HG02678 (cell line): ENCODE measurements around the gene FNIP2.
"Not testable (repeated sequence)": the region's sequence is repeated elsewhere in the genome, so short reads cannot be mapped to it uniquely, and the experiment has no call there.

Source experiments
- ATAC-seq: cut with Tn5 transposase; IDR thresholded peaks from one replicate; pipeline ENCODE4 v1.9.1; 2021; ENCODE audit warnings: mild to moderate bottlenecking, moderate library complexity; ENCODE audit not compliant: unreplicated experiment

FNIP2 gene

DNA sequence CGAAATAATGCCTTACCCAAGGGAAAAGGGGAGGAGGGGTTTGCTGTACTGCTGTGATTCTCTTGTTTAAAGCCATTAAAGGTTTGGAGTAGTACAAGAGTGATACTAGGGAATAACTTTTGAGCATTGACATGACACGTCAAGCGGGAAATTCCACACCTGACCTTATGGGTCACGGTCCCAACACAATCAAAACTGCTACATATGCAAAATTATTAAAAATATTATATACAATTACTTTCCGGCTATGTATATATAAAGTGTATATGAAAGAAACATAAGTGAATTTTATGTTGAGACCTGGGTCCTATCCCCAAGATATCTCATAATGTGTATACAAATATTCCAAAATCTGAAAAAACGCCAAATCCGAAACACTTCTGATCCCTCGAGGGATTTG, 21.0 kb downstream of the FNIP2 start:
- ATAC-seq: no peak

DNA sequence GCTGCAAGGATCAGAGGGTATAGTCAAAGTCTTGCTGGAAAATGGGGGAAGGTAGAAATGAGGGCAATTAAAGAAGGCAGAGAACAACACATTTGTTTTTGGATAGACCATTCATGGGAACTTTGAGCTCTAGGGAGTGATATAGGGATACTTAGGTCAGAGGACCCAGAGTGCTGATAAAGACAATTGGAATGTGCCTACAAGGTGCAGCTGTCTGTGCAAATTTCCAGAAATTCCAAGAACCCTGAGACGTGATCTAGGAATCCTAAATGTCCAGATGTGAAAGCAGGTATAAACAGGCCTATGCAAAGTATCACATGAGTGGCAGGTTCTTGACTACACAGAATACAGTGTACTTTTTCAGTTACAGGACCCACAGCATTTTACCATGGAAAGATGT, 24.2 kb downstream of the FNIP2 start:
- ATAC-seq: no peak

DNA sequence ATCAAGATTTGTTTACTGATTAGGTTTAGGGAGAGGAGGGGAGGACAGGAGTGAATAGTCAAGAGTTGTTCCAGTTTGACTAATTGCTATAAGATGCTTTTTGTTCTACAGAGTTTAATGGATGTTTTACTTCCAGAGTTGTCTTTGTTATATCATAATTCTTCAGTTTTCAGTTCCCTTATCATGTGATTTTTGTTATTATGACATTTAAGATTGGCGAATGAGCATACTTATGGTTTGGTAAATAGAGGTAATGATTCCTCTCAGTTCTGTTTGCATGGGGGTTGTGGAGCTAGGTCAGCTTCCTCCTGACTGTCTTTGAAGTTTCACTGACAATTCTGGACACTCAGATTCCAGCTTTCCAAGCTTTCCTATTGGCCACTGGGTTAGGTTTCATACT, 24.6 kb downstream of the FNIP2 start:
- ATAC-seq: not testable (repeated sequence)

DNA sequence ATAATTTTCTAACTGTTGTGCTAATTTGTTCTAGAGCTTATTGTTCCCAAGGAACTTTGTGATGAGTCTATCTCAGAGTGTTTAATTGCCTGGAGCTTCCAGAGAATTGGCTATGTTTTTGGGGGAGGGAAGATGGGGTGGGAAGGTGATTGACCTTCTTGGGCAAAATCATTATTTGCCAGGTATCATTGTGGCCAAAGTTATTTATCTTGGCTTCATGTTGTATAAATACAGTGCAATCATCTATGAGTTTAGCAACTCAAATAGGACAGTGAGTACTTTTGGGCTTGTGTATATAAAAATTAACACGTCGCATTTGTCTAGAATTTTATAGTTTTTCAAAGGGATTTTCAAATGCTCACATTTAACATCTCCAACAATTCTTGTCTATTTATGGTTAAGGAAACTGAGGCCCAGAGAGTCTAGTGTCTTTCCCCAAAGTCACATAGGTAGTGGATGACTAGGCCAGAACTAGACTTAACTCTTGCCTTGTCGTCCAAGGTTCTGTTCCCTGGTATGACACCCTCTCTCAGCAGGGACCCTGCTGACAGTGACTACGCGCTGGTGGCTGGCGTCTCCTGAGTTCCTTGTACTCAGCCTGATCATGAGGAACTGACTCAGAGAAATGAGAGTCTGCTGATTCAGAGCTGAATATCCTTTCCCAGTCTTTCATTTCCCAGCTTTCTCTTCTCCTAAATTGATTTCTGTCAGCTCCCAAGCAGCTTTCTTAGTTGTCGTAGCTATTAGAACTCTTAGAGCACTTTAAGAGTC, 27.7 kb downstream of the FNIP2 start:
- ATAC-seq: no peak

DNA sequence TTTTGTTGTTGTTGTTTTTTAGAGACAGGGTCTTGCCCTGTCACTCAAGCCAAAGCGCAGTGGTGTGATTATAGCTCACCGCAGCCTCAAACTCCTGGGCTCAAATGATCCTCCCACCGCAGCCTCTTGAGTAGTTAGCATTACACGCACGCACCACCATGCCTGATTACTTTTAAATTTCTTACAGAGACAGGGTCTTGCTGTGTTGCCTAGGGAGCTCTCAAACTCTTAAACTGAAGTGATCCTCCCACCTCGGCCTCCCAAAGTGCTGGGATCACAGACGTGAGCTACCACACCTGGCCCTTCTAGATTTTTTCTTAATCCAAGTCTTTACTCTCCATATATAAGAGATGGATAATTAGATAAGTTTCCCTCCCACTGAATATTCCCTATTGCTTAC, 29.2 kb downstream of the FNIP2 start:
- ATAC-seq: no peak

DNA sequence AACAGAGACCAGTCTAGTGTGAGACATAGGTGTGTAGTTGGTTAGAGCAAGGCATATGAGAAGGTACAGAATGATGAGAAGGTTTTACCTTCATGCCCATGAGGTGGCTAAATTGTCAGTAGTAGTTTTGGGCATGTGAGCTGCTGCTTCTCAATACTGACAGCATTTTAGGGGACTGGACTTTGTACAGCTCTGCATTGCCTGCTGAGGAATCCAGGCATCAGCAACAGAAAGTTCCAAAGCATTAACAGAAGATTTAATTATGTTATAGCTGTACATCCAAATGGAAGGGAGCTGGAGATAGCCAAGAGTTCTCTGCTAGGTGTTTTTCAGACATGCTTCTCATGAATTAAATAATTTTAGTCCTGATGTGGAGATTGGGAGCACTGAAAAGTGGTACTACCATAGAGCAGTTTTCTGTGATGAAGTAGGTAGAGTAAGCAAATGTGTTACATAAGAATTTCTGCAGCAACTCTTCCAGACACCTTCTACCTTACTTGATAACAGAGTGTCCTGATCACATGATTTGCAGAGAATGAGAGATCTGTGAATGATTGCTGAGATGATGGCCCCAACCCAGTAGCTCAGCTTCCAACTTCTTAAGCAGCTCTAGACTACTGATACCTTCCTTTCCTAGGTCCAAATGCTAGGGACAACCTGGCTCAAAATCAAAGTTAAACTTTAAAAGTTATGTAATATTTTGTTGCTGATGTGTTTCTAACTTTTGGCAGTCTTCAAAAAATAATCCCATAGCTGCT, 30.4 kb downstream of the FNIP2 start:
- ATAC-seq: no peak

DNA sequence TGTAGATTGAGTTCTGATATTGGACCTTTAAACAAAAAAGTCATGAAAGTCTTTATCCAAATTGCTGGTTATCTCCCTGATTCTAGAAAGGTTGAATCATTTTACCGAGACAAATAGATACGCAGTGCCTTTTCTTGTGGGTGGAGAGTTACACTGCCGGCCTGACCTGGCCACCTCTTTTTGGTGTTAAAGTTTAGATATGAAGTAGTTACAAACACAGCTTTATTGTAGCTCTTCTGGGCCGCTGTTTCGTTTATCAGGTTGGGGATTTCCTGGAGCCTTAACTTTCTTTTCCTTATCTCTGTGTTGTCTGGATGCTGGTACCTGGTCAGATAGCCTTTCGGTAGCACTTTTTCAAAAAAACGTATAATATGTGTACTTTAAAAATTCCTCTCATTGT, 31.0 kb downstream of the FNIP2 start:
- ATAC-seq: no peak

DNA sequence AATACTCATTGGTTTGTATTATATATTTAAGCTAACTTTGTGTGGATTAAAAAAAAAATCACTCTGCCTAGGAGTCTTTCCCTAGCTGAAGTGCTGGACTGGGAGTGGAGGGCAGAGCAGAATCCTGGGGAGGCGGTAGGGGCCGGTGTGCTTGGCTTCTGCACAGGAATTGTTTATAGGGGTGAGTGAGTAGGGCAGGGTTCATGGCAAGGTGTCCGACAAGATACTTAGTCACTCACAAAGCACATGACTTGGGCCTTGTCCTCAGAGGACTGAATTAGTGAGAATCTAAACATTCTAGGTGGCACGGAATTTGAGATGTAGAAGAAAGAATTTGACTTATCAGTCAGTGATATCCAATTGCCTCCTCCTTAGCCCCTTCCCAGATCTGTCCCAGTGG, 32.2 kb downstream of the FNIP2 start:
- no peak for ATAC-seq

DNA sequence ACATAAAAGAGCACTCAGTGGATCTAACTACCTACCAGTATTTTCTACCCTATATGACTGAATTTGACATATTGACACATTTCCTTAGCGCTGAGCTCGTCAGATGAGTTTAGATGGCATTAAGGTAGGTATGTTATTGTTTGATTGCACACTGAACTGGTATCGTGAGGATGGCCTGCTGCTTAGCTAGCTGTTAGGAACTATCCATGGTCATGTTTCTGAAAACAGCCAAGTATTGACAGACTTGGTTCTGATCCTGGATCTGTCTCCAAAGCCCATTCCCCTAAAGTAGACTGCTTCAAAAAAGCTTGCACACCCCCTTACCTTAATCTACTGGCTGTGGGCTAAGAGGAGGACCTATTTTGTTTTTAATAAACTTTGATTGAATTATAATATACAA, 32.9 kb downstream of the FNIP2 start:
- no peak for ATAC-seq

DNA sequence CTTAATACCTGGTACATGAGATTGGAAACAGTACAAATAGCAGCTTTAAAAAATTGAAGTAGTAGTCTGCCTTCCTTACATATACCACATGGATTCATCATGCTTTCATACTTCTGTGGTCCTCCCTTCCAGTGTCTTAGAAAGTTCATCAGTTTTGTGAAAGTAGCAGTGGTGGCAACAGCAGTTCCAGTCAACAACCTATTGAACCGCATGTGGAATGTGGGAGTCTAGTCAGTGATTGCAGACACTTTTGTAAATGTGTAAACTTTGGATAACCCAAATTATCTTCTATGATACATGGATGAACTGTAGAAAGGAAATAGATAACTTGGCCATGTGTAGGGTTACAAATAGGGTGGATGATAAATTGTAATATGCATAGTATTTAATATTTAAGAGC, 34.1 kb downstream of the FNIP2 start:
- ATAC-seq: no peak

DNA sequence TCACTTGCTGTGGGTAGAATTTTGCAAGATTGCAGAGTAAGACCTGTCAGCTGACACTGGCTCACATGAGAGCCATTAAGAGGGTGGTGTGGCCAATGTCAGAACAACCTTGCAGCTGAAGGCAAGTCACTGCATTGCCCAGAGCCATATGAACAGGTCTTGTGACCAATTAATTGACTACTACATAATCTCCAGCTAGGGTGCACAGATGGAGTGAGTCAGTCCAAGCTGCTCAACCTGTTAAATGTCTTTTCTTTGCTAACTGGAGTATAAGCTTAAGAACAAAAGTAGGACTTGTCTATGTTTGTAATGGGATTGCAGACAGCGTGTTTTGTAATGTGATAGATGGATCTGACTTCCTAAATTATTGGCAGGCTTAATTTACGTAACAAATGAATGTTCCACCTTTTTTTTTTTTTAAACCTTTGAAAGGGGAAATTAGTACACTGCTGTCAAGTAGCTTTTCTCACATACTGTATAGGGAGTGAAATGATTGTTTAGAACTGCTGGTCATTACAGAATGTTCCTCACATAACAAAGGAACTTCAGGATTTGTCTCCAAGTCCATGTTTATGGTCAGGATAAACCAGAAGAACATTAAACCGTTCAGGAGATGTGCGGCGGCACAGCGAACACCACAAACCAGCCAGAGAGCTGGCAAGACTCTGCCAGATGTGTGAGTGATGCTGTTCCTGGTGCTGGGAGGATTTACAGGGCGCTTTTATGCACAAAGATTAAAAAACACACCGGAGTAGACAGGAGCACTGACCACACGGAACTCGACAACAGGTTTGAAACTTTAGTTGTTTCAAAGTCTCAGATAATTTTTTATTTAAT, 37.0 kb downstream of the FNIP2 start:
- ATAC-seq: no peak

DNA sequence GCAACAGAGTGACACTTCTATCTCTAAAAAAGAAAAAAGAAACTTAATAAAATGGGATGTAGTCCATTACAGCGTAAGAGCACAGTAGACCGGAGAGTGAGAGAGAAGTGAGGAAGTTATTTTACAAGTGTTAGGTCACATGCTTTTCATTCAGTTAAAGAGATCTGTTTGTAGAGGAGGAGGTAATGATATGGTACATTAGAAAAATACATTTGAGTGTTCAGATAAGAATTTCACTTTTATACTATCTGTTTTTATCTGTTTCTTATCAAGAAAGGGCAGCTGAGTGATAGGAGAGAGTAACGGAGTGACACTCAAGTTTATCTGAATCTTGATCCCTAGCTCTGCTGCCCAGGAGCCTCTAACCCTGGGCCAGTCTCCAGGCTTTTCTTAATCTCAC, 38.9 kb downstream of the FNIP2 start:
- no peak for ATAC-seq

DNA sequence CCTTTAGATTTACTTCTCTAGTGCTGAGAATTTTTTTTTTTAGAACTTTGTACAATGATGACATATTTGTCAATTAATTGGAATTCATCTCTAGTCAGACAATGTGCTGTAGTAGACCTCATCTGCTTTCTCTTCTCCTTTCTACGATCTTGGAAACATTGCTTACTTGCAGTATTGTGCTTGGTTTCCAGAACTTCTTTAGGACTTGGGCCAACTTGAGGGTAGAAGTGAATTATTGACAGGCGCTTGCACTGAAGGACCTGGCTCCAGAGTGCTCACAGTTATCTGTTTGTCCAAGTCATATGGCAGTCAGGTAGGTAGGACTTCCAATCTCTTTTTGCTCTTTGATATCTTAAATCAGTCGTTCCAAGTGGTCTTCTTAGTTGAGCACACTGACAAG, 39.6 kb downstream of the FNIP2 start:
- ATAC-seq: no peak

DNA sequence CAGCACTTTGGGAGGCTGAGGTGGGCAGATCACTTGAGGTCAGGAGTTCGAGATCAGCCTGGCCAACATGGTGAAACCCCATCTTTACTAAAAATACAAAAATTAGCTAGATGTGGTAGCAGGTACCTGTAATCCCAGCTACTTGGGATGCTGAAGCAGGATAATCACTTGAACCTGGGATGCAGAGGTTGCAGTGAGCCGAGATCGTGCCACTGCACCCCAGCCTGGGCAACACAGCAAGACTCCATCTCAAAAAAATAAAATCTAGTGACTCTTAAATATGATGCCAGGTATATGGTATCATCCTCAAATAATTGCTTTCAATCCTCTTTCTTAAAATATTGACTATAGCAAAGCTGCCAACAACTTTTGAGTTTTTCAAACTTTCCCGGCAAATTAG, 40.4 kb downstream of the FNIP2 start:
- not testable (repeated sequence) for ATAC-seq

DNA sequence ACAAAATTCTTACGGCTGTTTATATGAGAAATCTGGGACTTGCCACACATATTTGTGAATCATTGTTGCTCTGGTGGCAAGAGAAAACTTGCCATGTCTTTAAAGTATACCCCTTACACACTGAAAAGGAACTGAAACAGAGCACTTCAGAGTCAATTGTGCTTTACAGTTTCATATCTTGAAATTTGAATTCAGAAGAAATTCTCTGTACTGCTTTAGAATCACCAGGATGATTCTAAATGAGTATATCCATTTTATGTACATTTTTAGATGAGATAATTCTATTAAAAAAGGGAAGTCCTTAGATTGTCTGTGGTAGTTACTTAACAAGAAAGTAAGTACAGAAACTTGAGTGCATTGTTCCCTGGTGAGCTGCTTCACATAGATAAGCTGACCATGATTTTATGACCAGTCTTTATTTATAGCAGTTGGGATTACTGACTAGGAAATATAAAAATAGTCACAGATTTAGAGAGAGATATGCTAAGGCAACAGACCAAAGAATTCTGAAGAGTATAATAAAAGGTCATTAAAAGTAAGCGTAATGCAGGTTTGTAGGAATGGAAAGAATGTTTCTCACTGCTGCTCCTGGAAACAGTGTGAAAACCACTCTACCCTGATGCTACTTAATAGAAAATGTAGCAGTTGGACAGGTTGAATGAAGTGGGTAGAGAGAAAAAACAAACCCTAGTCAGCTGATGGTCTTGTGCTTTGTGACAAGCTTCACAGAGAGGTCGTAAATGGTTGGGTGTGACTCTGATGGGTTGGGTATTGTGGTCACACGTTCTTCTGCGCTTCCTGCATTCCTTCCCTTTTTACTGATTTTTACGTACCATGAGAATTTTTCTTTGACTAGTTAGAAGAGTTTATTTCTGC, 41.0 kb downstream of the FNIP2 start:
- ATAC-seq: peak; percentile 84

DNA sequence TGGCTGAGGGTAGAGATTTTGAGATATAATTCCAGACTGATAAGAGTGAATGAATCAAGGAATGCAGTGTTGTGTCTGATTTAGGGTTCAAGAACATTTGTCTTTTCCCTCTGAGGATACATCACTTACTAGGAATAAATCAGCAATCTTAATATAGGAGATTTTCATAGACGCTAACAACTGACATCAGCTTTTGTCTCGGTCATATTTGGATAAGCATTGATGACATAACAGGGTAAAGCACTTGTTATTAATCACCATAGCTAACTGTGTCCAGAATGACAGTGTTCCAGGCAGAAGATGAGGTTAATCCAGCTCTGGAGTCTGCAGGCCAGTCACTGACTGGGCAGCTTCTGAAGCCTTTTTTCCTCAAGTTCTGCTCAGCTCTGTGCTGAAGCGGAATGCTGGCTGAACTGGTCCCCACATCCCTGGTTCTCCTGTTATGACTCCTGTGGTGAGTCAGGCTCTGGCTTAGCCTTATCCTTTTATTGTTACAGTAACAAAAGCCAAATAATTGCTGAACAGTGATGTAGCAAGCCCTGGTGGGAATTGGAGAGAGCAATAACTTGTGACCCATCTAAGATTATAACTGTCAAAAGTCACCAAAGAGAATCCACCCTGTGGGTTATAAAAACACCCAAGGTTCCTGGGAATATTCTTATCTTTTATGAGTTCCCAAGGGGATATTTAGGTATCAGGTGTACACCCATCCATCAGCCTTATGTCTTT, 41.8 kb downstream of the FNIP2 start:
- ATAC-seq: no peak

DNA sequence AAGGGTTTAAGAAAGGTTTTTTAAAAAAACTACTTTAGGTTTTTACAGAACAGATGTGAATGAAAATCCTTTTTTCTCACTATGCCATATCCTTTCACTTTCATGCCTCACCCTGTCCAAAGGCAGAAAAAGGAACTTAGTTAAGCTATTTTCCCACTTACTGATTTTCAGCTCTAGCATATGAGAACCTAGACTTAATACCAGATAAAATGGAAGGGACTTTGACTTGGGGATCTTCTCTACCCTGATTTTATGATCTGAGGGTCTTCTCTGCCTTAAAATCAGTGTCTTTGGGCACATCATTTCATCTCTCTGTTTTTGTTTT, 42.4 kb downstream of the FNIP2 start:
- no peak for ATAC-seq

DNA sequence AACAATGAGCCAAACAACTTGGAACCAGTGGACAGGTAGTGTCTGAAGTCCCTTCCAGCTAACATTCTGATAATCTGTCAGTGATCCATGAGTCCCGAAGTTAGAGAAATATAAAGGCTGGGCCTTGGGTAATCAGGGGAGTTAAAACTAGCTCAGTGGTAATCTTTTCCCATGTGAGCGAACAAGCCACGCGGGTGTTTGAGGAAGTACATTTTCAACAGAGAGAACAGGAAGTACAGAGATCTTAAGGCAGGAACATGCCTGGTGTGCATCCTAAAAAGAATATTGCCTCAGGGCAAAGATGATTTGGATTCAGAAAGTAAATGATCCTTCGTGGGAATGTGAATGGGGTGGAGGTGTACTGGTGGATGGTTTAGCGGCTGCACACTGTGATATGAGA, 42.9 kb downstream of the FNIP2 start:
- ATAC-seq: no peak

DNA sequence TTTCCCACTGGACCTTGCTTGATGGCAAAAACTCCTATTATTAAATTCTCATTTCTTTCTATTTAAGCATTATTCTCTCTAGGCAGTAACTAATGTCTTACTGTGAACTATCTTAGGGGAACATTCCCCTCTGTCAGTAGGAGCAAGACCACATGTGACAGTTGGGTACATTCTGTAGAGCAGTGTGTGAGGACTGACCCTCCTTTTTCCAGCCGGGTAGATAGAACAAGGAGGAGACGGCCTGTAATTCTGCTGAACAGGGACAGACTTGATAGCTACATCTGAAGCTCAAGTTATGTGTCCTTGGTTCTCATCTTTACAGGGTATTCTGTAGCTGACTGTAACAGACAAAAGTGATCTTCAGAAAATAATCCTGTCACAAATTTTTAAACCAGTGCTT, 43.3 kb downstream of the FNIP2 start:
- no peak for ATAC-seq

DNA sequence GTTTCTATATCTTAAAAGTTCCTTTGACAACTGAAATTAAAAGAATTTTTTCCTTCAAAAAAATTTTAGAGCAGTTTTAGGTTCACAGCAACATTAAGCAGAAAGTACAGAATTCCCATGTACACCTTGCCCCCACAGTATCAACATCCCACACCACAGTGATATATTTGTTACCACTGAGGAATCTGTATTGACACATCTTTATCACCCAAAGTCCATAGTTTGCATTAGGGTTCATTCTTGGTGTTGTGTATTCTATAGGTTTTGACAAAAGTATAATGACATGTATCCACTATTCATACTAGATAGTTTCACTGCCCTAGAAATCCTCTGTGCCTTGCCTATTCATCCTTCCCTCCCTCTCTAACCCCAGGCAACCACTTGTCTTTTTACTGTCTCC, 43.7 kb downstream of the FNIP2 start:
- ATAC-seq: no peak
